ENCODE measurements around the gene SIRPB1.
A peak's percentile ranks its signal among the peaks of the same experiment; 100 is the strongest.
"Not testable (repeated sequence)": the region's sequence is repeated elsewhere in the genome, so short reads cannot be mapped to it uniquely, and the experiment has no call there.

SIRPB1 gene

DNA sequence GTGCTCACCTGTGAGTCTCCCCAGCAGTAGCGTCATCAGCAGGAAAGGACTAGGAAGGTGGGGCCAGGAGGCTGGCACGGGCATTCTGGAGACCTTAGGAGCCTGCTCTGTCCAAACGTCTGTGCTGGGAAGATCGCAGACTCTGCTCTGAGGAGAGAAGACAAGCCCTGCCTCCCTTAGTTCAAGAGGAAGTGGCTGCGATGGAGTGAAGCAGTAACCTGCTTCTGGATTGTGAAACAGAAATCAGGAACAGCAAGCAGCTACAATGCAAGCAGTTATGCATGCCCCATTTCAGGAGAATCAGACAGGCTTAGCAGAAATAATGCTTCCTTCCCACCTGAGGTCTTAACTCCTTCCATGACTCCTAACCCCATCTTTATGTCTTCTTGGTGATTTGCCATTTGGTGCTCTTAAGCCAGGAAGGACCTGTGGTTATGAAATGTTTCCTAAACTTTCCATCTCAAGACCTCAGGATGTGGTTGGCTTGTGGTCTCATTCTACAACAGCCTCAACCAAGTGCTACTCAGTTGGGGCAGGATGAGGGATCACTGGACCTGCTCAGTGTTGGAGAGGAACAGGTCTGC, at the start of gene SIRPB1:
Gene SIRPB1, minus strand, starts transcription at position 149 of the 584 bp plus-strand sequence. Its CDS starts 65 bp downstream, at position 84.
- no peak for DNase-seq

DNA sequence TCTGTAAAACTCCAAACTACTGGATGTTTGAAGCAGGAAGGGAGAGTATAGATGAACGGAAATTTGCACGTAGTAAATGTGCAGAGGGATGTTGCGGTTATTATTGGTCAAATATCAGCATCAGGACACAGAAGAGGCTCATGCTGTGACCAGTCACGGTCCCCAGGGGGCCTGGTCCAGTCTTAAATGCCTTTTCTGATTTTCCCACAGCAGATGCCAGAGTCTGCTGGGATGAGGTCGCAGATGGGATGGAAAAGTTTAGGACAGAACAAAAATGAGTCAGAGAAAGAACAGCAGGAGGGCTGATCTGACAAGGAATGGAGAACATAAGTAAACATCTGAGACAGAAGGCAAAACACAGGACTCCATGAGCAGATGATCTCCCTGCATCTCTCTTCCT, 49.5 kb upstream of the SIRPB1 start:
- DNase-seq = no peak

DNA sequence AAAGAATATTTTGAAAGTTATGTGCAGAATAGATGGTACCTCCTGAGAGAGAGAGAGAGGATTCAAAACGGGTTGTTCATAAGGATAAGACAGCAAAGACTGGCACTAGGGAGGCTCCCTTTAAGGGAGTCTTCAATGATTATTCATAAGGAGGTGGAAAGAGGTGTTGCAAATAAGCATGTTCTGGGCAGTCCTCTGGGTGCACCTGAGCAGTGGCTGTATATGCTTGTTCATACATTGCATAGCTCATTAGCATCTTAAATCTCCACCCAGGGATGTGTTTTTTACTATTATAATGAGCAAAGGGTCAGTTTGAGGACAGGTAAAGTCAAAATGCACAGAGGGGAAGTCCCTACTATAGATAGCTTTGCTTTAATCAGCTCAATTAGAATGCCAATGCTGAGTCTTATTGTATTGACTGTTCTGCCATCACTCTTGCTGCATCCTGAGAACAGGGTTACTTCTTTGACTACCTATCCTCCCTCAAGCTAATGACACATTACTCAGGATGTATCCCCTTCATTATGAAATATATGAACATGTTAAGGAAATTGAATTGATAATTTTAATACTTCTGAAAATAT, 47.8 kb upstream of the SIRPB1 start:
- no peak for DNase-seq

DNA sequence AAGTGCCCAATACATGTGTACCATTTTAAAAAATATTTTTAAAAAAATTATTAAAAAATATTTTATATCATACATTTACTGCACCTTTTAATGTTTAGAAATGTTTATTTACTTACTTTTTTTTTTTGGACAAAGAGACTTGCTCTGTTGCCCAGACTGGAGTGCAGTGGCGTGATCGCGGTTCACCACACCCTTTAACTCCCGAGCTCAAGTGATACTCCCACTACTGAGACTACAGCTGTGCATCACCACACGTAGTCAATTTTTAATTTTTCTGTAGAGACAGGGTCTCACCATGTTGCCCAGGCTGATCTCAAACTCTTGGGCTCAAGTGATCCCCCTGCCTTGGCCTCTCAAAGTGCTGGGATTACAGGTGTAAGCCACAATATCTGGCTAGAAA, 47.0 kb upstream of the SIRPB1 start:
- no peak for DNase-seq

DNA sequence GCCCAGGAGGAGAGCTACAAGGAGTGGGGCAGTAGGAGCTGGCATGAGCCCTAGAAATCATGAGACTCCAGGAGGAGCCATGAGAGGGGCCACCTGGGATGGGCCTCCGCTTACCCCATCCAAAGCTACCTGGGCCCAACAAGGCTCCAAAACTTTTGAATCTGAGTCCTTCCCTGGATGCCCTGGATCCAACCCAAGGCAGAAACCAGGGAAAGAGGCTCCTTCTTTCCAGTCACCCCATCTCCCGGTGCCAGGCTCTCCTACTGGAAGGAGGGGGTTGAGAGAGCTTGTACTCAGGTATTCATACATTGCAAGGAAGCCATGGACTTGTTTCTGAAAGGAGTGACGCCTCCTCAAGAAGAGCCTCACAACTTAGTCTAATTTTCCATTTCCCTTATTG, 45.5 kb upstream of the SIRPB1 start:
- DNase-seq = no peak

DNA sequence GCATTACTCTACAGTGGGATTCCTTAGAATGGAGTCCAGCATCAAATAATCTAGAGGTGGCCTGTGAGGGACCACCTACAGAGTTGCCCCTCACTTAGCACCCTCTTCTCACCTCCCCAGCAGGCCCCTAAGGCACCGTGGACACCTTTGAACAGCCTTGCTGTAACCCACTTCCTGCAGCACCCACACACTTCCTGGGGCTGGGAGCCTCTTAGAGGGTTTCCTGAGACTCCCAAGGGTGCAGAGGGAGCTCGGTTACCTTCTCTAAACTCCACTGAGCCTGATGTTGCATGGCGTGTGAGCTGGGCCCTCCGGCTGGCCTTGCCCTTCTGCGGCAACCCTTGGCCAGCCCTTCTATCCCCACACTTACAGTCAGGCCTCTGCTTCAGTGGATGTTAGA, 45.1 kb upstream of the SIRPB1 start:
- DNase-seq = peak; percentile 69 to 77

DNA sequence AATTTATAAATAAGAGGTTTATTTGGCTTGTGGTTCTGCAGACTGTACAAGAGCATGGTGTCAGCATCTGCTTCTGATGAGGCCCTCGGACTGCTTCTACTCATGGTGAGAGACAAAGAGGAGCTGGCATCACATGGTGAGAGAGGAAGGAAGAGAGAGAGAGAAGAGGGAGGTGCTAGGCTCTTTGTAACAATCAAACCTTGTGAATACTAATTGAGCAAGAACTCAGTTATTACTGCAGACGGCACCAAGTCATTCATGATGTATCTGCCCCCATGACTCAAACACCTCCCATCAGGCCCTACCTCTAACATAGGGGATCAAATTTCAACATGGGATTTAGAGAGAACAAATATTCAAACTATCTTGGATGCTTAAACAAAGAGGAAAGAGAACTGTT, 44.1 kb upstream of the SIRPB1 start:
- no peak for DNase-seq

DNA sequence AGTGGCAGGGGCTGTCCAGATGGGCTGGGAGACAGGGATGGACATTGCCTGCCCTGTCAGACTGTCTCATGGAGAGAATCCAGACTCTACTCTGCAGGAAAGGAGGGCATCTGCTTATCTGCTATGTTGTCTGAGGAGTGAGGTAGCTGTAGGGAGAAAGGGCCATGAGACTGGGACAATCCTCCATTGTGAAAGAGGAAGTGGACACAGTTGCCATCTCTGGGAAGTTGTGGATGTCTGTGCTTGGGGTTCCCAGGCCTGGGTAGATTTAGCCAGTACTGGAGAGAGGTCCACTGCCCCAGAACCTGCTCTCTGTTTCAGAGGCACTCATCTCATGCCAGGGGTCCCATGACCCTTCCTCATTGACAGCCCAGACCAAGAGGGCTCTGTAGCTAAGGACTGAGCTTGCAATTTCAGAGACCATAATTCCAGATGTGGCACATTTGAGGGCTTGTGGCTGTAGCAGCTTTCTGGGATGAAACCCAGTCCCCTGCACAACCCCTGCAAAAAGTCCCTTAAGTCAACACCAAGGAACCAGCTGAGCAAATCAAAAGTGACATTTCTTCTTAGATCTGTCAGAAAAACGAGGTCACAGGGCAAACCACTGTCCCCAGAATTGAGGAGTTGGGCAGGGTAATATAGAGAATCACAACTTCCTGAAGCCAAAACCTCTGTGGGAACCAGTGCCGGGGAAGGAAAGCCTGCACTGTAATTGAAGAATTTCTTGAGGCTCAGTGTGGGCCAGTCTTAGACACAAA, 41.9 kb upstream of the SIRPB1 start:
- no peak for DNase-seq

DNA sequence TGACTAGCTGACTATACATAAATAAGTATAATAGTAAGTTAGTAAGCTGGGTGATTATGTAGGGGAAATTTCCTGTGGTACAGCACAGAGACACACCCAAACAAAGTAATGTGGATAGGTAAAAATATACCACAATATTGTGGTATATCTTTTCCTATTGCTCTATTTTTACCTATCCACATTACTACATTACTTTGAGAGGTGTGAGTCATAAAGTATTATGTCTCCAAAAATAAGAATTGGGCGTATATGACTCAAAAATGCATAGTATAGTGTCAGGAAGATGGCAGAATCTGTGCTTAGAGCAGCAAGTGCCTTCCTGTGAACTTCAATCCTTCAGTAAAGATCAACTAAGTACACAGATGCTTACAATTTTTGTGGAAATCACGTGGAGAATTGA, 40.4 kb upstream of the SIRPB1 start:
- DNase-seq = no peak

DNA sequence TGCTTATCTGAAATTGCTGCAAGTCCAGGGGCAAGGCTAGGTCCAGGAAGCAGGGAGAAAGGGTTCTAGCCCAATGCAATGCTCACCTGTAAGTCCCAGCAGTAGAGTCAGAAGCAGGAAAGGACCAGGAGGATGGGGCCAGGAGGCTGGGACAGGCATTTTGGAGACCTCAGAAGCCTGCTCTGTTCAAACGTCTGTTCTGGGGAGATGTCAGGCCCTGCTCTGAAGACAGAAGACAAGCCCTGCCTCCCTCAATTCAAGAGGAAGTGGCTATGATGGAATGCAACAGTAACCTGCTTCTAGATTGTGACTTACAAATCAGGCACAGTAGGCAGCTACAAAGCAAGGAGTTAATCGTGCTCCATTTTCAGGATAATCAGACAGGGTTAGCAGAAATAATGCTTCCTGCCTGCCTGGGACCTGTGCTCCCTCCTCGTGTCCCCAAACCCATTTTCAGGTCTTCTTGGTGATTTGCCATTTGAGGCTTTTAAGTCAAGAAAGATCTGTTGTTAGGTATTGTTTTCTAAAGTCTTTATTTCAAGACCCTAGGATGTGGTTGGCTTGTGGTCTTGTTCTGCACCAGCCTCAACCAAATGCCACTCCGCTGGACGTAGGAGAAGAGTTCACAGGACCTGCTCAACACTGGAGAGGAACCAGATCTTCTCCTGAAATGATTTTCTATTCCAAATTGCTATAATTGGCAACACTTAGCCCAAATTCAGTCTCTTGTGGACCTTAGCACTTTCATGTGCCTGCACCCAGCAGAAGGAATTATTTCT, 37.9 kb upstream of the SIRPB1 start, which contains the start of gene SIRPG:
Gene SIRPG, minus strand, starts transcription at position 224 of the 779 bp plus-strand sequence. Its CDS starts 65 bp downstream, at position 159.
- no peak for DNase-seq

DNA sequence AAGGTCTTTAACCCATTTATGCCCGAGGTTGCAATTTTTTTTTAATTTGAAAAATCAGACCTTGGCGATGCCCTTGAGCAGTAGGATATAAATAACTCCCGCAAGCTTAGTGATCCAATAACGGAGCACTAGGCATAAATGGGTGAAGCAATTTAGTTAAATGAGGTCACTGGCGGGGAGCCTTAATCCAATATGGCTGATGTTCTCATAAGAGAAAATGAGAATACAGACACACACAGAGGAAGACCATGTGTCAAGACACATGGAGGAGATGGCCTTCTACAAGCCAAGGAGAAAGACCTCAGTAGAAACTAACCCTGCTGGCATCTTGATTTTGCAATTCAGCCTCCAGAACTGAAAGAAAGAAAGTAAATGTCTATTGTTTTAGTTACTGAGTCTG, 37.0 kb upstream of the SIRPB1 start:
- no peak for DNase-seq

DNA sequence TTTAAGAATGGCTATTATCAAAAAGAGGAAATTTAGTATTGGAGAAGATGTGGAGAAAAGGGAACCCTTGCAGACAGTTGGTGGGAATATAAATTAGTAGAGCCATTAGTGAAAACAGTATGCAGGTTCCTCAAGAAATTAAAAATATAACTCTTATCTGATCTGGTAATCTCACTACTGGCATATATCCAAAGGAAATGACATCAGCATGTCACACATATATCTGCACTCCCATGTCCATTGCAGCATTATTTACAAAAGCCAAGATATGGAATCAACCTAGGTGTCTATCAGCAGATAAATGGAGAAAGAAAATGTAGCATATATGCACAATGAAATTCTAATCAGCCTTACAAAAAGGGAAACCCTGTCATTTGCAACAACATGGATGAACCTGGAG, 35.2 kb upstream of the SIRPB1 start:
- no peak for DNase-seq

DNA sequence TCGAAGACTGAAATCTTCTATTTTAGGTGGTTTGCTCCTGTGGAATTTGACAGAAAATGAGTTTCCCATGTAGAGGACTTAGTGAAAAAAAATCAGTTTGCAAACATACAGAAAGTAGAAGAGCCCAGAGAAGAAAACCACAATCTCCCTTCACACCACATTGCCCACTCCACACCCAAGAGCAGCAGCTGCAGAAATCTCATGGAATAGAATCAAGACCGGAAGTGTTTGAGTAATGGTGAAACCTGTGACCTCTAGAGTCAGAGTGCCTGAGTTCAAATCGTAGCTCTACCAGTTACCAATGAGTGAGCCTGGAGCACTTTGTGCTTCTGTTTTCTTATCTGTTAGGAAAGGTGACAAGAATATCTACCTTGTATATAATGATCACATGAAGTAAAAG, 33.2 kb upstream of the SIRPB1 start:
- DNase-seq = no peak

DNA sequence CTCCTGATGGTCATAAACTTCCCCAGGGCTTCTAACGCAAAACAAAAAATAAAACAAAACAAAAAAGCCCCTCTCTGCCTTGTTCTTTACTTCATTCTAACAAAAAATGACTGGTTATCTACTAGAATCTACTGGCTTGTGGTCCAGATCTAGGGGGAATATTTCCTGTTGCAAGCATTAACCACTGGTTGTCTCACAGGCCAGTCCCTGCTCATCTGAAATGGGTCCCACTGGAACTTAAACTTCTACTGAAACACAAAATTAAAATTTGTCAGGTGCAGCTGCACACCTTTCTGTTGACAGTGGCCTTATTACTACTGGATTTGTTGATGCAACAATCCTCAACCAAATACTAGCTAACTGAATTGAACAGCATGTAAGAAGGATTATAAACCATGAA, 32.3 kb upstream of the SIRPB1 start:
- no peak for DNase-seq

DNA sequence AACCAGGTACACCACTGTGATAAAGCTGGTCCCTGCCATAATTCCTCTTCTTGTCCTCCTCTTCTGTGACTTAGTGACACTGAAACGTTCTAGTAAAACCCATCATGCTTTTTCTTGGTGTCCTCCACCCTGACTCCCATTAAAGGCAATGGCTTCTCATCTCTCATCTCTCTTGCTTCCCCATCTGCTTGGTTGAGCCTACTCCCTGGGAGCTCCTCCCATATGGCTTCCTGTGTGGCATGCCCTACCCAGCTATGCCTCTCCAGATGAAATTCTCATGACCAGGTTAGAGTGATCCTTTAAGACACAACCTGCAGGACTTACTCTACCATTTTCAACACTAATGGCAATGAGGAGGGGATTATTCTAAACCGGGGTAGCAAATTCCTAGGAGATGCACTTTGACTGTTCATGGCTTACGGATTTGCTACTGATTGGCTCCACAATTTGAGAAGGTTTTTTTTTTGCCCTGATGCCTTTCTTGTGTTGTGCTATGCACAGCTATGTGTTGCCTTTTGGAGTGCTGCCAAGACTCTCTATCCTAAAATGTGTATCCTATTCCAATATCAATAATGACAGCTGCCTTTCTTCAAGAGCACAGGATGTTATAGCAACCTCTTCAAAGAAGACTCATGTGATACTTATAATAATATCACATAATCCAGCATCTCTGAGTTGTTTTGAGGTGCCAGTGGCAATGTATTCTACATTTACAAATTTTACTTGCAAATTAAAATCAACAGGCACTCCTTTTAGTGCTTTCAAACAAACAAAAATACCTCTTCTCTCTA, 31.7 kb upstream of the SIRPB1 start:
- DNase-seq = no peak

DNA sequence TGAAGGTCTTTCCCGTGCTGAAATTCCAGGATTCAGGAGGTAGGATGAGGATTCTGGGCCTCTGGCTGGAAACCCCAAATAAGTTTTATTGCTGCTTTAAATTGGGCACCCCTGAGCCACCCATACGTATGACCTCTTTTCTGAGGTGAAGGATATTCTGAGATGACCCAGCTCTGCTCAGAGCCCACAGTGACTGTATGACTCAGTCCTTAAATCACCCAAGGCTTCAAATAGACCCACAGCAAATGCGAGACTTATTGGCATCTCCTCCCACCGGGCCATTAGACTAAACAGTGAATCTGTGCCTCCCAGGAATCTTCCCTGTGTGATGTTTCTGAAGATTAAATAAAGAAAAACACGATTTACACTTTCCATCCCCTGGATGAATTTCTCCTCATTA, 28.3 kb upstream of the SIRPB1 start:
- no peak for DNase-seq

DNA sequence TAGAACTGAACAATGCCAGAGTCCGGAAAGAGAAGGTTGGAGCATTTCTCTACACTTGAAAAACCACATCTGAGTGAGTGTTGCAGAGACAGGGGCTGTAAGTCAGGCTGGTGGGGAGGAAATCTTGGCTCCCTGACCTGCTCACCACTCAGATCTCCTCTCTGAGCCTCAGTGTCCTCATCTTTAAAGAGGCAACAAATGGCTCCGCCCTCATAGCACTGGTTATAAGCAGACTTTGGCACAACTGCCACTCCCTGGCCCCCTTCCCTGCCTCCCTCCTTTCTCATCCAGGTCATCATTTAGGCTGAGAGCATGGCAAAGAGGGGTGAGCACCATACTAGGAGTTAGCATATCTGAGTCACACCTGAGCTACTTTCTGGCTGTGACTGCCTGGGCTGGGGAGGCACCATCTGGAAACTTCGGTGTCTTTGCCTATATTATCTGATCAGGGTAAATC, 27.2 kb upstream of the SIRPB1 start:
- peak in 1 of 2 experiments; percentile 56 for DNase-seq

DNA sequence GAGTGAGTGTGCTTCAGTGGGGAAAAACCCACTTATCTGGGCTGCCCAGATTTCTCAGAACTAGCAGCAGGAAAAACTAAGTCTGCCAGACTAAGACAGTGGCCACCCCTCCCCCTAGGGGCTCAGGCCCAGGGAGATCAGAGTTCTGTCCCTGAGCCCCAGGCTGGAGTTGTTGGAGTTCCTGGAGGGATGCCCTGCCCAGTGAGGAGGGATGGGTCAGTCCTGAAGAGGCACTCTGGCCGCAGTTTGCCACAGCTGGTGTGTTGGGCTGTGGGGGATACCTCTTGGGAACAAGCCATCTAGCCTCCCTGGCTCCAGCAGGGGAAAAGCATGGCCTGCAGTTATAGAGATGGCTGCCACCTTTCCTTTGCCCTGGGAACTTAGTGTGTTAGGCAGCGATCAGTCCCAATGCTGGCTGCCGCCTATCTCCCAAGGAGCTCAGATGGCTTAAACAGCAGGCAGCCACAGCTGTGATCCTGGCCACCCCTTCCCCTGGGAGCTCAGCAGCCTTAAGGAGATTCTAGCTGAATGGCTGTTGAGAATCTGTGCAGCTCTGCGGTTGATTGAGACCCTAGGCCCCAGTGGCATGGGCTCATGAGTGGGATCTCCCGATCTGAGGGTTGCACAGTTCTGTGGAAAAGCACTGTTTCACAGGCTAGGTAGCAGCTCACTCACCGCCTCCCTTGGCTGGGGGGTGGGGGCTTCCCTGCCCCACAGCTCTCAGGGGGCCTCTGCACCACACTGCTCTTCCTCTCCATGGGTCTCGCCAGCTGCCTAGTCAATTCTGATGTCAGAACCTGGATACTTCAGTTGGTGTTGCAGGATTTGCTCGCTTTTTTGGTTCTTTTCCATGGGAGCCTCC, 24.5 kb upstream of the SIRPB1 start:
- DNase-seq = no peak

DNA sequence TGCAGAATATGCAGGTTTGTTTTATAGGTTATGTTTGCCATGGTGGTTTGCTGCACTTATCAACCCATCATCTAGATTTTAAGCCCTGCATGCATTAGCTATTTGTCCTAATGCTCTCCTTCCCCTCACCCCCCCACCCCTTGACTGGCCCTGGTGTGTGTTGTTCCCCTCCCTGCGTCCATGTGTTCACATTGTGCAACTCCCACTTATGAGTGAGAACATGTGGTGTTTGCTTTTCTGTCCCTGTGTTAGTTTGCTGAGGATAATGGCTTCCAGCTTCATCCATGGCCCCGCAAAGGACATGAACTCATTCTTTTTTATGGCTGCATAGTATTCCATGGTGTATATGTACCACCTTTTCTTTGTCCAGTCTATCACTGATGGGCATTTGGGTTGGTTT, 18.8 kb upstream of the SIRPB1 start:
- DNase-seq = not testable (repeated sequence)

DNA sequence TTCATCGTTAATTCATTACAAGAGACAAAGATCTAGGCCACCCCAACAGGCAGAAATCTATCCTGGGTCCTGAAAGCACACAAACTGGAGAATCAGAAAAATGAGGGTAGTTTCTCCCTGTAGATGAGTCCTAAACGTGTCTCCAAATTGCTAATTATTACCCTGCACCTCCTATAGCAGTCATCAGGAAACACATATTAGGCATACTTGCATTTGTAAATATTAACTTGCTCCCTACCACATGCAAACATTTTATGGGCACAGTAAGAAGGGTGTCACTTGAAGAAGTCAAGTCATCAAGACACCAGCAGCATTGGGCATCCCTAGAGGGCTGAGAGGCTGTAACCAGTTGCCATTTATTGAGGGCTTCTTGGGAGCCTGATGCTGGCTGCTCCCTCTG, 17.9 kb upstream of the SIRPB1 start:
- no peak for DNase-seq

DNA sequence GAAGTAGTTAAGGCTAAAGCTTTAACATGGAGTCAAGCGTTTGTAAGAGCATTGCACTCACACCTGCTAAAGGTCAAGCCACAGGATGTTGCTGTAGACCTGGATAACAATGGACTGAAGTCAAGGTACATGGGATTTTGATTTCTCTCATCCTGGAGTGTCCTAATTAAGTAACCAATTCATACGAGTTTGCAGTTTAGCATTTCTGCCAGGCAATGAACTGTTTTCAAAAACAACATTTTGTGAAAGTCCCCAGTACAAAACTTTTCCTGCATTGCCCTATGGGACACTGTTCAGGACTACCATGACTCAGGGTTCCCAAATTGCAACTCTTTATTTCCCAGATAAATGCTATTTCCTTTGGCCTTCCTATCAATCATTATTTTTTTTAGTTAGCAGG, 17.4 kb upstream of the SIRPB1 start:
- DNase-seq = no peak

DNA sequence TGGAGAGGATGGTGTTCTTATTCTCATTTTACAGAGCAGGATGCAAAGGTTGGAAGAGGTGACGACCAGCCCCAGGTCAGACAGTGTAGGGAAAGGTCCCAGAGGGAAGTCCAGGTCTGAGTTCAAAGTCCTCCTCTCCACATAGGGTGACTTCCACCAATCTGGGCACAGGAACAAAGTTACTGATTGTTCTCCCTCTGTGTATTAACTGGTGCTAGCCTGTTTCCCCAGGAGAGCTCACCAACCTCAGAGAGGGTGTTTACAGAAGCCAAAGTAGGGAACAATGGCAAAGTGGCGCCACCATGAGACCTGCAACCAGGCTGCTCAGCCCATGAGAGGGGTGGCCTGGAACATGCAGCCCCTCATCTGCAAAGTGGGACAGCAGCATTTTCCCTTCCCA, 16.8 kb upstream of the SIRPB1 start:
- no peak for DNase-seq
